Mesenchymal stem cell (in vitro differentiated cells and primary cell): ENCODE results near the gene B4GALNT2.

ENCODE experiments used
- DNase-seq: peaks from one replicate; pipeline ENCODE4 v3.0.0-alpha.2; 2013
- H2AFZ ChIP-seq: one replicate; pipeline ENCODE4 v1.6.1; 2013; ENCODE audit warnings: low read depth, mild to moderate bottlenecking, control low read depth, inconsistent platforms, low read length, moderate library complexity
- H2AK5ac ChIP-seq: 2 replicates; pipeline ENCODE4 v1.6.1; 2013; ENCODE audit warnings: low read length, moderate library complexity, mild to moderate bottlenecking, inconsistent platforms; ENCODE audit not compliant: severe bottlenecking
- H2BK120ac ChIP-seq: one replicate; pipeline ENCODE4 v1.6.1; 2013; ENCODE audit warnings: low read depth, mild to moderate bottlenecking, inconsistent platforms, low read length, moderate library complexity
- H2BK12ac ChIP-seq, 2 experiments: one replicate each; pipeline ENCODE4 v1.6.1; 2013; ENCODE audit warnings: inconsistent platforms in 2 of 2, low read length in 2 of 2, mild to moderate bottlenecking in 2 of 2, moderate library complexity in 2 of 2, control low read depth in 1 of 2
- H2BK15ac ChIP-seq: one replicate; pipeline ENCODE4 v1.6.1; 2013; ENCODE audit warnings: mild to moderate bottlenecking, low read depth, inconsistent platforms; ENCODE audit not compliant: poor library complexity, severe bottlenecking
- H2BK5ac ChIP-seq: 2 replicates; pipeline ENCODE4 v1.6.1; 2013; ENCODE audit warnings: low read depth, mild to moderate bottlenecking, low read length, control low read depth, inconsistent platforms; ENCODE audit not compliant: poor library complexity, severe bottlenecking
- H3K14ac ChIP-seq, 2 experiments: one replicate each; pipeline ENCODE4 v1.6.1; 2013; ENCODE audit warnings: inconsistent platforms in 2 of 2, low read length in 2 of 2, control low read depth in 1 of 2, mild to moderate bottlenecking in 1 of 2, moderate library complexity in 1 of 2
- H3K18ac ChIP-seq, 2 experiments: one replicate each; pipeline ENCODE4 v1.6.1; 2013; ENCODE audit warnings: inconsistent platforms in 2 of 2, low read length in 2 of 2, control low read depth in 1 of 2, low read depth in 1 of 2, mild to moderate bottlenecking in 1 of 2
- H3K23ac ChIP-seq, 2 experiments: one replicate each; pipeline ENCODE4 v1.6.1; 2013; ENCODE audit warnings: inconsistent platforms in 2 of 2, low read length in 2 of 2, mild to moderate bottlenecking in 2 of 2, moderate library complexity in 2 of 2, control low read depth in 1 of 2
- H3K27ac ChIP-seq: 2 replicates; pipeline ENCODE4 v1.5.1; 2013; ENCODE audit warnings: mild to moderate bottlenecking, moderate library complexity, low read length, control low read depth, inconsistent platforms; ENCODE audit not compliant: poor library complexity, severe bottlenecking
- H3K27me3 ChIP-seq, 2 experiments: 2 replicates each; pipeline versions ENCODE4 v1.6.1 to v1.7.0; 2013; ENCODE audit warnings: low read length in 2 of 2, mild to moderate bottlenecking in 2 of 2, moderate library complexity in 2 of 2, control low read depth in 1 of 2, inconsistent platforms in 1 of 2; ENCODE audit not compliant: control insufficient read depth in 1 of 2, insufficient read depth in 1 of 2
- H3K36me3 ChIP-seq, 2 experiments: 2 replicates each; pipeline versions ENCODE4 v1.6.1 to v1.7.0; 2013; ENCODE audit warnings: low read length in 2 of 2, control low read depth in 1 of 2, inconsistent platforms in 1 of 2, low read depth in 1 of 2, mild to moderate bottlenecking in 1 of 2; ENCODE audit not compliant: insufficient read depth in 2 of 2, control insufficient read depth in 1 of 2
- H3K4ac ChIP-seq, 2 experiments: one replicate each; pipeline ENCODE4 v1.6.1; 2013; ENCODE audit warnings: inconsistent platforms in 2 of 2, low read length in 2 of 2, mild to moderate bottlenecking in 2 of 2, moderate library complexity in 2 of 2, control low read depth in 1 of 2, low read depth in 1 of 2
- H3K4me1 ChIP-seq: 2 replicates; pipeline ENCODE4 v1.6.1; 2013; ENCODE audit warnings: low read depth, low read length, control low read depth; ENCODE audit not compliant: control insufficient read depth, insufficient read depth
- H3K4me2 ChIP-seq: 2 replicates; pipeline ENCODE4 v1.6.1; 2013; ENCODE audit warnings: low read length, mild to moderate bottlenecking, inconsistent platforms; ENCODE audit not compliant: poor library complexity, severe bottlenecking
- H3K4me3 ChIP-seq, 2 experiments: 2 replicates each; pipeline versions ENCODE4 v1.5.1 to v1.7.0; 2013; ENCODE audit warnings: low read length in 2 of 2, mild to moderate bottlenecking in 2 of 2, control low read depth in 1 of 2, low read depth in 1 of 2; ENCODE audit not compliant: insufficient read depth in 1 of 2
- H3K79me1 ChIP-seq: replicated peaks from 2 replicates; pipeline ENCODE4 v1.6.1; 2013; ENCODE audit warnings: mild to moderate bottlenecking, control low read depth, low read length, inconsistent platforms; ENCODE audit not compliant: poor library complexity, severe bottlenecking
- H3K9ac ChIP-seq: 2 replicates; pipeline ENCODE4 v1.7.0; 2013; ENCODE audit warnings: mild to moderate bottlenecking, low read length, moderate library complexity
- H3K9me3 ChIP-seq: 2 replicates; pipeline ENCODE4 v1.7.0; 2013; ENCODE audit warnings: mild to moderate bottlenecking, low read length; ENCODE audit not compliant: control insufficient read depth
- H4K8ac ChIP-seq: one replicate; pipeline ENCODE4 v1.6.1; 2013; ENCODE audit warnings: inconsistent platforms, mild to moderate bottlenecking, low read length, moderate library complexity
- H4K91ac ChIP-seq: one replicate; pipeline ENCODE4 v1.6.1; 2013; ENCODE audit warnings: mild to moderate bottlenecking, low read length, inconsistent platforms
- WGBS: methylation state at CpG from one replicate; pipeline ENCODE4 v1.1.7; 2013; ENCODE audit warnings: mixed read lengths; 5-methylcytosine and 5-hydroxymethylcytosine counted together

Gene B4GALNT2

GRCh38 chr17:49187301-49187700 lies 54.7 kb downstream of the B4GALNT2 start:
- peak; percentile 54 for DNase-seq
- Histone ChIP-seq H2BK12ac (no peak overlapping the region), H4K91ac (no peak overlapping the region), H3K4me1 (peaks cover 1% of the 10 kb centered on the region), H2AFZ (no peak overlapping the region), H3K14ac (no peak overlapping the region), H2BK15ac (no peak overlapping the region), H2AK5ac (no peak overlapping the region), H3K79me1 (no peaks in the 10 kb centered on the region), H4K8ac (no peak overlapping the region), H3K4me3 (no peak overlapping the region), H3K4me2 (no peak overlapping the region), H3K18ac (no peak overlapping the region), H3K27me3 (peaks cover 0 to 4% of the 10 kb centered on the region in 2 experiments), H3K23ac (no peak overlapping the region), H3K4ac (no peak overlapping the region), H3K36me3 (no peaks in the 10 kb centered on the region), H2BK120ac (no peak overlapping the region), H3K9me3 (no peaks in the 10 kb centered on the region), H2BK5ac (no peak overlapping the region), H3K27ac (no peak overlapping the region), H3K9ac (no peak overlapping the region)
- 92% methylated on average over 1 of the region's 3 CpGs for WGBS

- DNase-seq = no peak
- Histone ChIP-seq H3K9me3 (no peaks in the 10 kb centered on the region), H3K27ac (no peak overlapping the region), H4K8ac (no peak overlapping the region), H4K91ac (no peak overlapping the region), H3K4me2 (no peak overlapping the region), H3K36me3 (no peaks in the 10 kb centered on the region), H2AK5ac (no peak overlapping the region), H3K79me1 (no peaks in the 10 kb centered on the region), H3K14ac (no peak overlapping the region), H3K4ac (no peak overlapping the region), H3K4me1 (peaks cover 9% of the 10 kb centered on the region), H2BK5ac (no peak overlapping the region), H3K18ac (no peak overlapping the region), H3K4me3 (no peak overlapping the region), H3K9ac (no peak overlapping the region), H2AFZ (no peak overlapping the region), H3K23ac (no peak overlapping the region), H3K27me3 (peaks cover 0 to 4% of the 10 kb centered on the region in 2 experiments), H2BK120ac (no peak overlapping the region), H2BK12ac (peak overlapping the region; percentile 6 to 51), H2BK15ac (no peak overlapping the region)
- WGBS = 85% methylated on average over 3 of the region's 4 CpGs
These were observed 58.4 kb downstream of the B4GALNT2 start for GRCh38 chr17:49190932-49191331.

- H3K27me3 ChIP-seq = peaks cover 0 to 4% of the 10 kb centered on the region in 2 experiments
- no peak overlapping the region for H4K91ac ChIP-seq
- DNase-seq = no peak
- no peak overlapping the region for H3K14ac ChIP-seq
- no peaks in the 10 kb centered on the region for H3K9me3 ChIP-seq
- H2BK12ac ChIP-seq = peak overlapping the region in 1 of 2 experiments; percentile 55
- H2BK5ac ChIP-seq = peak overlapping the region; percentile 98
- H3K4me3 ChIP-seq = peak overlapping the region; percentile 82 to 83
- H3K79me1 ChIP-seq = no peaks in the 10 kb centered on the region
- peak overlapping the region; percentile 98 for H3K27ac ChIP-seq
- H3K23ac ChIP-seq = no peak overlapping the region
- no peak overlapping the region for H4K8ac ChIP-seq
- H2AFZ ChIP-seq = peak overlapping the region; percentile 98
- H3K4me2 ChIP-seq = peak overlapping the region; percentile 94
- H3K18ac ChIP-seq = peak overlapping the region; percentile 64 to 75
- H3K9ac ChIP-seq = peak overlapping the region; percentile 85
- no peak overlapping the region for H2BK15ac ChIP-seq
- WGBS = 0% methylated on average over 4 of the region's 8 CpGs
- H3K4ac ChIP-seq = peak overlapping the region in 1 of 2 experiments; percentile 50
- H3K36me3 ChIP-seq = no peaks in the 10 kb centered on the region
- peaks cover 9% of the 10 kb centered on the region for H3K4me1 ChIP-seq
- H2AK5ac ChIP-seq = no peak overlapping the region
- H2BK120ac ChIP-seq = peak overlapping the region; percentile 78
These were observed 58.9 kb downstream of the B4GALNT2 start for GRCh38 chr17:49191409-49191916.

- Histone ChIP-seq H3K23ac (peak overlapping the region in 1 of 2 experiments; percentile 78), H3K9ac (peak overlapping the region; percentile 85), H3K4me2 (peak overlapping the region; percentile 94), H3K9me3 (no peaks in the 10 kb centered on the region), H2AFZ (peak overlapping the region; percentile 98), H3K36me3 (no peaks in the 10 kb centered on the region), H2AK5ac (no peak overlapping the region), H2BK5ac (peak overlapping the region; percentile 98), H3K27me3 (peaks cover 0 to 4% of the 10 kb centered on the region in 2 experiments), H2BK15ac (peak overlapping the region; percentile 100), H3K4me1 (peaks cover 9% of the 10 kb centered on the region), H3K14ac (peak overlapping the region in 1 of 2 experiments; percentile 96), H4K91ac (peak overlapping the region; percentile 84), H3K4me3 (peak overlapping the region; percentile 82 to 83), H3K18ac (peak overlapping the region; percentile 97 to 98), H3K79me1 (no peaks in the 10 kb centered on the region), H4K8ac (peak overlapping the region; percentile 94), H3K27ac (peak overlapping the region; percentile 98), H2BK12ac (peak overlapping the region; percentile 89 to 96), H2BK120ac (peak overlapping the region; percentile 78), H3K4ac (peak overlapping the region; percentile 88 to 96)
- WGBS = under 1% methylated on average over 53 of the region's 53 CpGs
- DNase-seq = peak; percentile 88
These were observed 59.6 kb downstream of the B4GALNT2 start for GRCh38 chr17:49191917-49192741.
